Right ventricle myocardium superior (tissue), 1 donor: ENCODE data around the gene AMT. TPM values are rescaled to one million over a fixed set of nuclear protein-coding genes. Genes with fewer than 3 reads are reported as not detected.

ENCODE experiments used
- ATAC-seq: fragments of 200-7000 bp; cut with Tn5 transposase; one replicate; pipeline ENCODE4 v1.9.1; 2020; ENCODE audit warnings: mild to moderate bottlenecking; ENCODE audit not compliant: poor library complexity
- DNase-seq: peaks from one replicate; pipeline ENCODE4 v3.0.0-alpha.2; 2020
- intact Hi-C: fragments of 100-400 bp; cut with DNase I; formaldehyde crosslinking; loops from one replicate; pipeline ENCODE4 v1.11.2; 2022
- total RNA-seq: library from RNA; stranded (reverse); fragmentation: NEBNext Ultra II Directional; extraction: Animal tissue kit (Norgen Biotek cat#: 25700); gene quantifications from one replicate; pipeline ENCODE4 v1.2.1, GENCODE V29; 2021
- donor health status: DM: no; HTN: yes; CAD: no; lungs with severe emphysema.

Gene AMT
- total RNA-seq, 1 donor from 2014 or later, result 32.2 TPM

GRCh38 chr3:49453621-49454020 is 31.3 kb upstream of the AMT start:
- ATAC-seq (no peak), DNase-seq (no peak)
- intact Hi-C loops, result loop anchor here (10.0 kb wide), 1 partner anchor 279 kb away; the partner anchor contains the start of gene KLHDC8B

GRCh38 chr3:49445391-49445790 is 23.1 kb upstream of the AMT start:
- intact Hi-C loops, result loop anchor here (5.0 to 10.0 kb wide), 2 partner anchors 148 to 451 kb away; partner anchors contain the start of gene P4HTM
- ATAC-seq (no peak), DNase-seq (no peak)

GRCh38 chr3:49434731-49435130 is 12.5 kb upstream of the AMT start:
- no peak for DNase-seq
- ATAC-seq, result no peak
- intact Hi-C loops, result no loop called here

GRCh38 chr3:49428752-49429080 is 6.4 kb upstream of the AMT start:
- intact Hi-C loops, result no loop called here
- ATAC-seq (peak; percentile 3), DNase-seq (no peak)

- intact Hi-C loops, result no loop called here
- no peak for DNase-seq
Observed at GRCh38 chr3:49427586-49427985, 5.3 kb upstream of the AMT start.

GRCh38 chr3:49424816-49425215 is 2.5 kb upstream of the AMT start:
- intact Hi-C loops, result no loop called here
- no peak for DNase-seq
- ATAC-seq, result no peak

More at GRCh38 chr3:49427586-49427985, 5.3 kb upstream of the AMT start:
- no peak for ATAC-seq

- no peak for DNase-seq
- peak; percentile 40 for ATAC-seq
- intact Hi-C loops, result no loop called here
Observed at GRCh38 chr3:49421890-49422378, 339 bp downstream of the AMT start.

- intact Hi-C loops, result no loop called here
- DNase-seq, result peak; percentile 42
- ATAC-seq, result no peak
Observed at GRCh38 chr3:49417516-49418120, 4.7 kb downstream of the AMT start.

- ATAC-seq (no peak), DNase-seq (no peak)
- intact Hi-C loops, result no loop called here
Observed at GRCh38 chr3:49416867-49417266, 5.4 kb downstream of the AMT start.

- intact Hi-C loops, result no loop called here
- ATAC-seq (no peak), DNase-seq (peak; percentile 35)
Observed at GRCh38 chr3:49415931-49416601, 6.2 kb downstream of the AMT start.

- peak; percentile 13 for DNase-seq
Observed at GRCh38 chr3:49414753-49415152, 7.5 kb downstream of the AMT start.

GRCh38 chr3:49413338-49413734 is 8.9 kb downstream of the AMT start:
- ATAC-seq (no peak), DNase-seq (peak; percentile 22)
- intact Hi-C loops, result loop anchor here (5.0 kb wide), 1 partner anchor 56 kb away; the partner anchor contains the start of gene GPX1

More at GRCh38 chr3:49414753-49415152, 7.5 kb downstream of the AMT start:
- intact Hi-C loops, result loop anchor here (5.0 kb wide), 1 partner anchor 57 kb away; the partner anchor contains the start of gene GPX1
- ATAC-seq, result no peak

- peak; percentile 29 for DNase-seq
- no peak for ATAC-seq
- intact Hi-C loops, result loop anchor here (5.0 kb wide), 1 partner anchor 55 kb away; the partner anchor contains the start of gene GPX1
Observed at GRCh38 chr3:49412632-49413337, 9.5 kb downstream of the AMT start.

GRCh38 chr3:49411968-49412631 is 10.2 kb downstream of the AMT start, which contains the start of the genes RHOA and TCTA:
RHOA (minus strand) TSS chr3:49411976; CDS start chr3:49375589, 36,387 bp downstream.
TCTA (plus strand) TSS chr3:49412423; CDS start chr3:49412427, 4 bp downstream.
- intact Hi-C loops, result loop anchor here (5.0 kb wide), 1 partner anchor 55 kb away; the partner anchor contains the start of gene GPX1
- DNase-seq (peak; percentile 100), ATAC-seq (peak; percentile 93)

GRCh38 chr3:49411535-49411967 is 10.7 kb downstream of the AMT start:
- intact Hi-C loops, result loop anchor here (5.0 kb wide), 1 partner anchor 54 kb away; the partner anchor contains the start of gene GPX1

GRCh38 chr3:49410846-49411534 is 11.3 kb downstream of the AMT start:
- DNase-seq (no peak), ATAC-seq (no peak)
- intact Hi-C loops, result loop anchor here (5.0 kb wide), 1 partner anchor 54 kb away; the partner anchor contains the start of gene GPX1

More at GRCh38 chr3:49411535-49411967, 10.7 kb downstream of the AMT start:
- DNase-seq, result peak; percentile 78
- peak; percentile 32 for ATAC-seq

GRCh38 chr3:49410066-49410845 is 12.0 kb downstream of the AMT start:
- ATAC-seq, result no peak

More at GRCh38 chr3:49410066-49410845, 12.0 kb downstream of the AMT start:
- DNase-seq, result no peak
- intact Hi-C loops, result loop anchor here (5.0 kb wide), 1 partner anchor 53 kb away; the partner anchor contains the start of gene GPX1
